Lower lobe of right lung (tissue), 2 donors: ENCODE measurements around the gene ERAP2. TPM values are rescaled to one million over a fixed set of nuclear protein-coding genes. Genes with fewer than 3 reads are reported as not detected.

Experiments used
- ATAC-seq, 2 donors: fragments of 200-7000 bp; cut with Tn5 transposase; one replicate each; pipeline ENCODE4 v1.9.1; 2020 to 2022; ENCODE audit warnings: mild to moderate bottlenecking in 2 of 2, moderate library complexity in 2 of 2
- DNase-seq: peaks from one replicate; pipeline ENCODE4 v3.0.0-alpha.2; 2020
- H3K27ac ChIP-seq: fragments of 200-600 bp; one replicate; pipeline ENCODE4 v1.8.0; 2022
- H3K27me3 ChIP-seq: fragments of 200-600 bp; one replicate; pipeline ENCODE4 v1.8.0; 2022; ENCODE audit warnings: low read depth
- H3K36me3 ChIP-seq: fragments of 200-600 bp; one replicate; pipeline ENCODE4 v1.8.0; 2022; ENCODE audit warnings: mild to moderate bottlenecking
- H3K4me1 ChIP-seq: fragments of 200-600 bp; one replicate; pipeline ENCODE4 v1.8.0; 2022
- H3K4me3 ChIP-seq: fragments of 200-600 bp; one replicate; pipeline ENCODE4 v1.8.0; 2022; ENCODE audit warnings: mild to moderate bottlenecking
- H3K9me3 ChIP-seq: fragments of 200-600 bp; one replicate; pipeline ENCODE4 v1.8.0; 2022
- intact Hi-C: fragments of 100-400 bp; cut with DNase I; formaldehyde crosslinking; loops from one replicate; pipeline ENCODE4 v1.11.0; 2022
- total RNA-seq: library from RNA; stranded (reverse); fragmentation: NEBNext Ultra II Directional; extraction: Animal tissue kit (Norgen Biotek cat#: 25700); gene quantifications from one replicate; pipeline ENCODE4 v1.2.1, GENCODE V29; 2021
- TF ChIP-seq, protein P1 (sequence below): fragments of 200-600 bp; IDR thresholded peaks from one replicate; pipeline ENCODE4 v1.8.0; 2022; ENCODE audit warnings: antibody characterized with exemption, mild to moderate bottlenecking
- donor health status: DM: no; HTN: yes; CAD: no; lungs with severe emphysema.

The ERAP2 gene
- total RNA-seq, 1 donor from 2014 or later = 32.1 TPM

DNA sequence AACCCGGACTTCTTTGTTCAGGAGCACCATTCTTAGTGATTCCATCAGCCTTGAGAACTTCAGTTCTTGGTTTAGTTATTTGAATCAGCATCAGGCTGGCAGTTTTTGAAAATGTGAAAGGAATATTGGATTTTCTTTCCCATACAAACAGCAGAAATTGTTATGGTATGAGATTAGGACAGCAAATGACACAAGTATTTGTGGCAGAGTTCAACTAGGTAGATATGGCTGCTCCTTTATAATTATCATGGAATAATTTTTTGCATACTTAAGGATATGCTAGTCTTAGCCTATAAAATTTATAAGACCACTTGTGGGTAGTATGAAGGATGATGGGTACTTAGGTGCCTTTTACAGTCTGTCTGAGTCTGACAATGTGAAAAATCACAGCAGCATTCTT lies 25.5 kb downstream of the ERAP2 start:
- H3K4me1 ChIP-seq = no peaks in the 10 kb centered on the region
- H3K4me3 ChIP-seq = no peak overlapping the region
- no peak overlapping the region for H3K27ac ChIP-seq
- intact Hi-C loops = no loop called here
- peaks cover 59% of the 10 kb centered on the region for H3K36me3 ChIP-seq
- DNase-seq (no peak), ATAC-seq (no peak)
- TF ChIP-seq, protein P1, sequence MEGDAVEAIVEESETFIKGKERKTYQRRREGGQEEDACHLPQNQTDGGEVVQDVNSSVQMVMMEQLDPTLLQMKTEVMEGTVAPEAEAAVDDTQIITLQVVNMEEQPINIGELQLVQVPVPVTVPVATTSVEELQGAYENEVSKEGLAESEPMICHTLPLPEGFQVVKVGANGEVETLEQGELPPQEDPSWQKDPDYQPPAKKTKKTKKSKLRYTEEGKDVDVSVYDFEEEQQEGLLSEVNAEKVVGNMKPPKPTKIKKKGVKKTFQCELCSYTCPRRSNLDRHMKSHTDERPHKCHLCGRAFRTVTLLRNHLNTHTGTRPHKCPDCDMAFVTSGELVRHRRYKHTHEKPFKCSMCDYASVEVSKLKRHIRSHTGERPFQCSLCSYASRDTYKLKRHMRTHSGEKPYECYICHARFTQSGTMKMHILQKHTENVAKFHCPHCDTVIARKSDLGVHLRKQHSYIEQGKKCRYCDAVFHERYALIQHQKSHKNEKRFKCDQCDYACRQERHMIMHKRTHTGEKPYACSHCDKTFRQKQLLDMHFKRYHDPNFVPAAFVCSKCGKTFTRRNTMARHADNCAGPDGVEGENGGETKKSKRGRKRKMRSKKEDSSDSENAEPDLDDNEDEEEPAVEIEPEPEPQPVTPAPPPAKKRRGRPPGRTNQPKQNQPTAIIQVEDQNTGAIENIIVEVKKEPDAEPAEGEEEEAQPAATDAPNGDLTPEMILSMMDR = no peak
- H3K9me3 ChIP-seq = no peaks in the 10 kb centered on the region
- H3K27me3 ChIP-seq = no peaks in the 10 kb centered on the region

DNA sequence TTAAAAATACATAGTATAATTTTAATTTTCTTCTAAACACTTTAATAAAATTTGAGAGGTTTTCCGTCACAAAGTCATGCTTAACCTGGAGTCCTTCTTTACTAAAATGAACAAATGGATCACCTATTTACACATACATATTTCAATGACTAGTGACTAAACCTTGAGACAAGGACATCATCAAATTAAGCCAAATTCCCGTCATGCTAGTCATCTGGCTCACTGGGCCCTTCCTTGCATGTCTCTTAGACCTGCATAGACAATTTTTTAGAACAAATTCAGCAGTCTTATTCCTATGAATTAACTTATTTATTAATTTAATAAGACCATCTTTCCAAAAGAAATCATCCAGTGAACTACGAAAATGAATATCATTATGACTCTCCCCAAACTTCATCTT lies 26.6 kb downstream of the ERAP2 start:
- ATAC-seq (no peak), DNase-seq (no peak)
- intact Hi-C loops = no loop called here
- Histone ChIP-seq H3K27me3 (no peaks in the 10 kb centered on the region), H3K9me3 (no peaks in the 10 kb centered on the region), H3K4me3 (no peak overlapping the region), H3K4me1 (no peaks in the 10 kb centered on the region), H3K27ac (no peak overlapping the region), H3K36me3 (peaks cover 56% of the 10 kb centered on the region)
- TF ChIP-seq, protein P1 = no peak

DNA sequence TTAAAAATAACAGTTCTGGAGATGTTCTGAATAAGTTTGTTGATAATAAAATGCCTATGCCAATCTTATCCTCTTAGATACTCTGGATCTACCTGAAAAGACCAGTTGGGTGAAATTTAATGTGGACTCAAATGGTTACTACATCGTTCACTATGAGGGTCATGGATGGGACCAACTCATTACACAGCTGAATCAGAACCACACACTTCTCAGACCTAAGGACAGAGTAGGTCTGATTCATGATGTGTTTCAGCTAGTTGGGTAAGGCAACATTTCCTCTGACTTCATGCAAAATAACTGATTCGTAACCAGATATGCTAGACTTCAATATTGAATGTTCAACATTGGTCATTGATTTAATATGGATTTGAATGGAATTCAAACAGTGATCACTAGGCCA lies 27.0 kb downstream of the ERAP2 start:
- Histone ChIP-seq H3K27me3 (no peaks in the 10 kb centered on the region), H3K4me1 (no peaks in the 10 kb centered on the region), H3K36me3 (peaks cover 52% of the 10 kb centered on the region), H3K9me3 (no peaks in the 10 kb centered on the region), H3K27ac (no peak overlapping the region), H3K4me3 (no peak overlapping the region)
- DNase-seq = no peak
- TF ChIP-seq, protein P1 = no peak
- ATAC-seq = no peak
- intact Hi-C loops = no loop called here

DNA sequence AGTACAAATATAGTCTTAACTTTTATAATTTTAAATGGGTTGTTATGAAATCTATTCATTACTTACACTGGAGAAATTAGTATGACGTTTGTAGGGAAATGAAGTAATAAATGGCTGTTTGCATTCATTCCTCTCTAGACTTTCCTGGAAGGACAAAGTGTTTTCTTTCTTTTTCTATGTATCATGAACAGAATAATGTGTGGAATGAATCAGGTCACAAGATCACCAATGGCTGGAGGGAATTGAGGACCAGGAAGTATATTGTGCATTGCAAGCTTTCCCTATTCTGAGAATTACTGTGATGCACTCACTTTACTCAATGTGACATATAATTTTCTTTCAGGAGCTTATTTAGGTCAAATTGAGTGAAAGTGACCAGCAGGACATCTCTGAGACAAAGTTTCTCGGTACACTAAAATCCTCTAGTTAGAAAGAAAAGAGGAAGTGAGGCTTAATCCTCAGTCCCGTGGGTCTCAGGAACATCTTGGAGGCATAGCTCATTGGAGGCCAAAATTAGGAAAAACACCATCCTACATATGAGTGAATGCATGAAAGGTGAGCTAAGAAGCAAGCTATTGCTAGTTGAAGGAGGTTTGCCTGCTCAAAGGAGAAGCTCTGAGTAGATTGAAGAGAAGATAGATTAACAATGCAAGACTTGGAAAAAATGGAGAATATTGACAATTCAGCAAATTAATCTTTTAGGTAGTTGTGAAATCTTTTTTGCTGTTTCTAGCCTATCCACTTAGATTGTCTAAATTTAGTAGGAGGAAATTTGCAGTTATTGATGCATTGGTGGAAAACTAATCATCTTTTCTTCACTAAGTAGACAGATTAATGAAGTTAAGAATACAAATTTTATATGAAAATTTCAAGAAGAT lies 28.0 kb downstream of the ERAP2 start:
- intact Hi-C loops = no loop called here

DNA sequence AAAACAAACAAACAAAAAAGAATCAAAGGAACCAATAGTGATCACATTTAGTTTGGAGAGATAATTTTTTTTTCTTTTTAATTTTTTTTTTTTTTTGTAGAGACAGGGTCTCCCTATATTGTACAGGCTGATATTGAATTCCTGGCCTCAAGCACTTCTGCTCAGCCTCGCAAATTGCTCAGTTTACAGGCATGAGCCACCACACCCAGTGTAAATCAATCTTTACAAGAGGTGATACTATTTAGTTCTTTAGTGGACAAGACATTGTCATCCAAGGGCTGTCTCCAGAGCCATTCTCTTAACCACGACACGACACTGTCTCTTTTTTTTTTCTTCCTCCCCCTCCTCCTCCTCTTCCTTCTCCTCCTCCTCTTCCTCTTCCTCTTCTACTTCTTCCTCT lies 29.6 kb downstream of the ERAP2 start:
- Histone ChIP-seq H3K9me3 (no peaks in the 10 kb centered on the region), H3K36me3 (peaks cover 48% of the 10 kb centered on the region), H3K4me3 (no peak overlapping the region), H3K27me3 (no peaks in the 10 kb centered on the region), H3K4me1 (no peaks in the 10 kb centered on the region), H3K27ac (no peak overlapping the region)
- ATAC-seq (no peak), DNase-seq (no peak)
- intact Hi-C loops = no loop called here
- TF ChIP-seq, protein P1 = no peak

More for the DNA sequence above, 28.0 kb downstream of the ERAP2 start:
- H3K9me3 ChIP-seq = no peaks in the 10 kb centered on the region
- ATAC-seq = no peak
- no peak overlapping the region for H3K27ac ChIP-seq
- H3K36me3 ChIP-seq = peaks cover 53% of the 10 kb centered on the region
- H3K4me1 ChIP-seq = no peaks in the 10 kb centered on the region
- DNase-seq = no peak
- no peaks in the 10 kb centered on the region for H3K27me3 ChIP-seq
- no peak overlapping the region for H3K4me3 ChIP-seq
- TF ChIP-seq, protein P1 = no peak
